ENCODE results near the gene SND1. TPM values are rescaled to one million over a fixed set of nuclear protein-coding genes. Genes with fewer than 3 reads are reported as not detected.

Gene SND1
- total RNA-seq, 1 donor from 2014 or later = 165 TPM

DNA sequence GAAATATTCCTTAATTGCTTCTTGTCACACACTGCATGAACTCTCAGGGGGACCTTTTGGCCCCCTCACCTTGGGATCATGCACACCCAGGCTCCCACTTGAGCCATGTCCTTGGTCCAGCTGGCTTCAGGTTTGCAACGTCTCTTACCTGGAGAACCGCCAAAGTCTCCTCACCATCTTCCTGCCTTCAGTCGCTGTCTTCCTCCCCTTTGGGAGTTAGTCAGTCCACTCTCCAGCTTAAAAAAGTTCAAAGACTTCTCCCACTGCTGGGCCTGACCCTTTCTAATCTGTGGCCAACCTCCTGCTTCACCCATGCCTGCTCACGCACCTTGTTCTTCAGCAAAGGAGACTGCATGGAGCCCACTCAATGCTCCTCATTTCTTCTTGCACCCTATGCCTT, 461.8 kb downstream of the SND1 start:
- H3K4me1 Mint-ChIP-seq (ENCODE audit: low read depth, unreplicated experiment) = peaks cover 32% of the 10 kb centered on the region
- H3K27me3 Mint-ChIP-seq (ENCODE audit: unreplicated experiment) = peaks cover 21% of the 10 kb centered on the region
- TF ChIP-seq, protein P1, sequence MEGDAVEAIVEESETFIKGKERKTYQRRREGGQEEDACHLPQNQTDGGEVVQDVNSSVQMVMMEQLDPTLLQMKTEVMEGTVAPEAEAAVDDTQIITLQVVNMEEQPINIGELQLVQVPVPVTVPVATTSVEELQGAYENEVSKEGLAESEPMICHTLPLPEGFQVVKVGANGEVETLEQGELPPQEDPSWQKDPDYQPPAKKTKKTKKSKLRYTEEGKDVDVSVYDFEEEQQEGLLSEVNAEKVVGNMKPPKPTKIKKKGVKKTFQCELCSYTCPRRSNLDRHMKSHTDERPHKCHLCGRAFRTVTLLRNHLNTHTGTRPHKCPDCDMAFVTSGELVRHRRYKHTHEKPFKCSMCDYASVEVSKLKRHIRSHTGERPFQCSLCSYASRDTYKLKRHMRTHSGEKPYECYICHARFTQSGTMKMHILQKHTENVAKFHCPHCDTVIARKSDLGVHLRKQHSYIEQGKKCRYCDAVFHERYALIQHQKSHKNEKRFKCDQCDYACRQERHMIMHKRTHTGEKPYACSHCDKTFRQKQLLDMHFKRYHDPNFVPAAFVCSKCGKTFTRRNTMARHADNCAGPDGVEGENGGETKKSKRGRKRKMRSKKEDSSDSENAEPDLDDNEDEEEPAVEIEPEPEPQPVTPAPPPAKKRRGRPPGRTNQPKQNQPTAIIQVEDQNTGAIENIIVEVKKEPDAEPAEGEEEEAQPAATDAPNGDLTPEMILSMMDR (IDR thresholded peaks at IDR 0.05; ENCODE audit: partially characterized antibody, unreplicated experiment) = no peak
- H3K9me3 Mint-ChIP-seq (ENCODE audit: unreplicated experiment) = peaks cover 12% of the 10 kb centered on the region
- peaks cover 8% of the 10 kb centered on the region for H3K36me3 Mint-ChIP-seq (ENCODE audit: unreplicated experiment)
- no peak for DNase-seq
- no peak overlapping the region for H3K4me3 Mint-ChIP-seq (ENCODE audit: unreplicated experiment)
- no peak overlapping the region for H3K27ac Mint-ChIP-seq (ENCODE audit: unreplicated experiment)

GRCh38 chr7:128114806-128115205, 462.8 kb downstream of the SND1 start:
- DNase-seq = no peak
- TF ChIP-seq, protein P1 (IDR thresholded peaks at IDR 0.05; ENCODE audit: partially characterized antibody, unreplicated experiment) = no peak
- H3K36me3 Mint-ChIP-seq (ENCODE audit: unreplicated experiment) = peaks cover 8% of the 10 kb centered on the region
- H3K27ac Mint-ChIP-seq (ENCODE audit: unreplicated experiment) = no peak overlapping the region
- H3K4me1 Mint-ChIP-seq (ENCODE audit: low read depth, unreplicated experiment) = peaks cover 32% of the 10 kb centered on the region
- no peak overlapping the region for H3K4me3 Mint-ChIP-seq (ENCODE audit: unreplicated experiment)
- H3K27me3 Mint-ChIP-seq (ENCODE audit: unreplicated experiment) = peaks cover 21% of the 10 kb centered on the region
- peaks cover 12% of the 10 kb centered on the region for H3K9me3 Mint-ChIP-seq (ENCODE audit: unreplicated experiment)

DNA sequence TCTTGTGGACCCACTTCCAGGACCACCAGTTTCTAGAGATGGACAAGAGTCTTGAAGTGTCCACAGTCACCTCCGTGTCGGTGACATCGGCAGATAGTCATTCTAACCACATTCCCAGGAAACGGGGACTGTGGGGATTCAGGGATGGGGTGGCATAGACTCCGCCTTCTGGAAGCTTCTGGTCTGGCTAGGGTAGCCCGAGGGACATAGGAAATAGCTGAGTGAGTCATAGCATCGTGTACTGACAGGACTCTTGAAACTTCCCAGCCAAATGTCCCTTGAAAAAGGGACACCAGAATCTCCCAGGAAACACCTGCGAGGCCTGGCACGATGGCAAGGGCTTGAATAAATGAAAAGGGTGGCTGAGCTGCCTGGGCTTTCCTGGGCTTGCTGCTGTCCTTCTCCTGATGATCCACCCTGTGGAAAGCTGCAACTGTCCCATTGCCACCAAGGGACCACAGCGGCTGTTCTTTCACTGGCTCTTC, 463.4 kb downstream of the SND1 start:
- Mint-ChIP-seq H3K27me3 (ENCODE audit: unreplicated experiment) (peaks cover 21% of the 10 kb centered on the region), H3K36me3 (ENCODE audit: unreplicated experiment) (peaks cover 6% of the 10 kb centered on the region), H3K9me3 (ENCODE audit: unreplicated experiment) (peaks cover 12% of the 10 kb centered on the region), H3K27ac (ENCODE audit: unreplicated experiment) (no peak overlapping the region), H3K4me3 (ENCODE audit: unreplicated experiment) (no peak overlapping the region), H3K4me1 (ENCODE audit: low read depth, unreplicated experiment) (peaks cover 32% of the 10 kb centered on the region)
- TF ChIP-seq, protein P1 (IDR thresholded peaks at IDR 0.05; ENCODE audit: partially characterized antibody, unreplicated experiment) = no peak
- DNase-seq = no peak

GRCh38 chr7:128115821-128116723, 464.1 kb downstream of the SND1 start:
- Mint-ChIP-seq H3K9me3 (ENCODE audit: unreplicated experiment) (peaks cover 12% of the 10 kb centered on the region), H3K4me3 (ENCODE audit: unreplicated experiment) (peak overlapping the region; percentile 73), H3K4me1 (ENCODE audit: low read depth, unreplicated experiment) (peaks cover 32% of the 10 kb centered on the region), H3K27ac (ENCODE audit: unreplicated experiment) (peak overlapping the region; percentile 87), H3K36me3 (ENCODE audit: unreplicated experiment) (peaks cover 4% of the 10 kb centered on the region), H3K27me3 (ENCODE audit: unreplicated experiment) (peaks cover 21% of the 10 kb centered on the region)
- peak; percentile 74 for DNase-seq
- TF ChIP-seq, protein P1 (IDR thresholded peaks at IDR 0.05; ENCODE audit: partially characterized antibody, unreplicated experiment) = no peak

- Mint-ChIP-seq H3K9me3 (ENCODE audit: unreplicated experiment) (peaks cover 12% of the 10 kb centered on the region), H3K4me3 (ENCODE audit: unreplicated experiment) (no peak overlapping the region), H3K4me1 (ENCODE audit: low read depth, unreplicated experiment) (peaks cover 34% of the 10 kb centered on the region), H3K36me3 (ENCODE audit: unreplicated experiment) (peaks cover 4% of the 10 kb centered on the region), H3K27ac (ENCODE audit: unreplicated experiment) (peak overlapping the region; percentile 73), H3K27me3 (ENCODE audit: unreplicated experiment) (peaks cover 21% of the 10 kb centered on the region)
- TF ChIP-seq, protein P1 (IDR thresholded peaks at IDR 0.05; ENCODE audit: partially characterized antibody, unreplicated experiment) = no peak
- DNase-seq = peak; percentile 49
These were observed 464.7 kb downstream of the SND1 start for GRCh38 chr7:128116740-128117139.
